OCI-LY1 (cell line): ENCODE data around the gene BRF1.

ENCODE experiments used
- H2AFZ ChIP-seq: fragments of 200-600 bp; sonication (generic), shearing (Covaris generic); 2 replicates; pipeline ENCODE4 v1.6.0; 2014; ENCODE audit warnings: antibody characterized with exemption, mild to moderate bottlenecking, low read length
- H3F3A ChIP-seq: fragments of 200-600 bp; sonication (generic), shearing (Covaris generic); 2 replicates; pipeline ENCODE4 v1.6.0; 2014; ENCODE audit warnings: mild to moderate bottlenecking, antibody characterized with exemption, low read length, moderate library complexity; ENCODE audit not compliant: insufficient read depth
- H3K27ac ChIP-seq: fragments of 200-600 bp; sonication (generic); 2 replicates; pipeline ENCODE4 v1.5.1; 2014; ENCODE audit warnings: low read length, mixed run types, mild to moderate bottlenecking, low read depth; ENCODE audit not compliant: poor library complexity, severe bottlenecking
- H3K27me3 ChIP-seq: fragments of 200-600 bp; sonication (generic); 2 replicates; pipeline ENCODE4 v1.6.0; 2014; ENCODE audit warnings: antibody characterized with exemption, mild to moderate bottlenecking, low read length, moderate library complexity; ENCODE audit not compliant: insufficient read depth
- H3K36me3 ChIP-seq: fragments of 200-600 bp; sonication (generic); 2 replicates; pipeline ENCODE4 v1.6.1; 2014; ENCODE audit warnings: mild to moderate bottlenecking, antibody characterized with exemption, low read length, moderate library complexity, mixed read lengths; ENCODE audit not compliant: insufficient read depth
- H3K4me1 ChIP-seq: fragments of 200-600 bp; sonication (generic); 2 replicates; pipeline ENCODE4 v1.5.1; 2014; ENCODE audit warnings: mild to moderate bottlenecking, low read length, moderate library complexity; ENCODE audit not compliant: insufficient read depth, severe bottlenecking
- H3K4me2 ChIP-seq: fragments of 200-600 bp; sonication (generic), shearing (Covaris generic); 2 replicates; pipeline ENCODE4 v1.6.1; 2014; ENCODE audit warnings: low read length
- H3K4me3 ChIP-seq: fragments of 200-600 bp; sonication (generic); 2 replicates; pipeline ENCODE4 v1.5.1; 2014; ENCODE audit warnings: low read length, low read depth, mild to moderate bottlenecking, mixed read lengths; ENCODE audit not compliant: poor library complexity, severe bottlenecking
- H3K79me2 ChIP-seq: fragments of 200-600 bp; shearing (Covaris generic); 2 replicates; pipeline ENCODE4 v1.6.1; 2016; ENCODE audit warnings: mixed run types, low read length, mixed read lengths; ENCODE audit not compliant: insufficient read depth
- H3K9ac ChIP-seq: fragments of 200-600 bp; sonication (generic), shearing (Covaris generic); 2 replicates; pipeline ENCODE4 v1.6.1; 2014; ENCODE audit warnings: mild to moderate bottlenecking, low read length, mixed read lengths
- H3K9me2 ChIP-seq: fragments of 200-600 bp; sonication (generic), shearing (Covaris generic); 2 replicates; pipeline ENCODE4 v1.6.1; 2014; ENCODE audit warnings: low read depth, mild to moderate bottlenecking, low read length, mixed read lengths
- H3K9me3 ChIP-seq: fragments of 200-600 bp; shearing (Covaris generic); 2 replicates; pipeline ENCODE4 v1.6.1; 2014; ENCODE audit warnings: low read length, mixed read lengths
- H4K20me1 ChIP-seq: fragments of 200-600 bp; sonication (generic), shearing (Covaris generic); 2 replicates; pipeline ENCODE4 v1.6.0; 2016; ENCODE audit warnings: mild to moderate bottlenecking, low read length; ENCODE audit not compliant: insufficient read depth
- CTCF ChIP-seq: fragments of 200-600 bp; sonication (generic), shearing (Covaris generic); IDR thresholded peaks from 2 replicates; pipeline ENCODE4 v1.5.1; 2017; ENCODE audit warnings: mild to moderate bottlenecking, antibody characterized with exemption, low read length, moderate library complexity, mixed read lengths
- EZH2 ChIP-seq: fragments of 200-600 bp; sonication (generic), shearing (Covaris generic); IDR thresholded peaks from 2 replicates; pipeline ENCODE4 v1.8.0; 2017; ENCODE audit warnings: borderline replicate concordance, mixed run types, mild to moderate bottlenecking, antibody characterized with exemption, low read length, moderate library complexity, mixed read lengths

The BRF1 gene

GRCh38 chr14:105247715-105248367, 53.0 kb downstream of the BRF1 start:
- no peaks in the 10 kb centered on the region for H3K79me2 ChIP-seq
- no peaks in the 10 kb centered on the region for H3K9me2 ChIP-seq
- H2AFZ ChIP-seq: no peak overlapping the region

GRCh38 chr14:105247026-105247425, 53.8 kb downstream of the BRF1 start:
- Histone ChIP-seq H2AFZ (no peak overlapping the region), H4K20me1 (no peaks in the 10 kb centered on the region; the same call in 1 of the 2 replicates), H3F3A (no peaks in the 10 kb centered on the region), H3K9me2 (no peaks in the 10 kb centered on the region), H3K4me3 (no peak overlapping the region), H3K36me3 (peaks cover 21% of the 10 kb centered on the region), H3K4me2 (no peak overlapping the region), H3K79me2 (no peaks in the 10 kb centered on the region), H3K27me3 (no peaks in the 10 kb centered on the region), H3K4me1 (peaks cover 11% of the 10 kb centered on the region), H3K9ac (no peak overlapping the region), H3K9me3 (no peaks in the 10 kb centered on the region), H3K27ac (no peak overlapping the region)
- no peak for TF ChIP-seq CTCF
- no peak for TF ChIP-seq EZH2

More at GRCh38 chr14:105247715-105248367, 53.0 kb downstream of the BRF1 start:
- H3K36me3 ChIP-seq: peaks cover 21% of the 10 kb centered on the region
- H3K27ac ChIP-seq: no peak overlapping the region
- H3F3A ChIP-seq: no peaks in the 10 kb centered on the region
- H3K4me2 ChIP-seq: peak overlapping the region; percentile 96
- H3K27me3 ChIP-seq: no peaks in the 10 kb centered on the region
- H3K9ac ChIP-seq: peak overlapping the region; percentile 78
- peak overlapping the region; percentile 69 for H3K4me3 ChIP-seq
- H3K9me3 ChIP-seq: no peaks in the 10 kb centered on the region
- no peaks in the 10 kb centered on the region; the same call in 1 of the 2 replicates for H4K20me1 ChIP-seq
- TF ChIP-seq CTCF: no peak
- TF ChIP-seq EZH2: no peak
- H3K4me1 ChIP-seq: peaks cover 11% of the 10 kb centered on the region

- H3K27ac ChIP-seq: no peak overlapping the region
- no peaks in the 10 kb centered on the region for H3K9me2 ChIP-seq
- H3F3A ChIP-seq: no peaks in the 10 kb centered on the region
- no peaks in the 10 kb centered on the region for H3K9me3 ChIP-seq
- no peaks in the 10 kb centered on the region for H3K36me3 ChIP-seq
- no peaks in the 10 kb centered on the region for H3K79me2 ChIP-seq
- no peak overlapping the region for H3K9ac ChIP-seq
- no peak overlapping the region for H3K4me2 ChIP-seq
- H3K4me3 ChIP-seq: no peak overlapping the region
- peaks cover 11% of the 10 kb centered on the region for H3K4me1 ChIP-seq
- no peak for TF ChIP-seq CTCF
- no peak for TF ChIP-seq EZH2
- no peaks in the 10 kb centered on the region; the same call in 1 of the 2 replicates for H4K20me1 ChIP-seq
- H2AFZ ChIP-seq: no peak overlapping the region
- no peaks in the 10 kb centered on the region for H3K27me3 ChIP-seq
Measured at GRCh38 chr14:105244334-105244733, 56.5 kb downstream of the BRF1 start.
